ENCODE measurements around the gene FILIP1L. TPM values are rescaled to one million over a fixed set of nuclear protein-coding genes. Genes with fewer than 3 reads are reported as not detected.

Gene FILIP1L
- total RNA-seq, 4 donors from 2014 or later = 26.7 to 46.3 (median 30.8) TPM

DNA sequence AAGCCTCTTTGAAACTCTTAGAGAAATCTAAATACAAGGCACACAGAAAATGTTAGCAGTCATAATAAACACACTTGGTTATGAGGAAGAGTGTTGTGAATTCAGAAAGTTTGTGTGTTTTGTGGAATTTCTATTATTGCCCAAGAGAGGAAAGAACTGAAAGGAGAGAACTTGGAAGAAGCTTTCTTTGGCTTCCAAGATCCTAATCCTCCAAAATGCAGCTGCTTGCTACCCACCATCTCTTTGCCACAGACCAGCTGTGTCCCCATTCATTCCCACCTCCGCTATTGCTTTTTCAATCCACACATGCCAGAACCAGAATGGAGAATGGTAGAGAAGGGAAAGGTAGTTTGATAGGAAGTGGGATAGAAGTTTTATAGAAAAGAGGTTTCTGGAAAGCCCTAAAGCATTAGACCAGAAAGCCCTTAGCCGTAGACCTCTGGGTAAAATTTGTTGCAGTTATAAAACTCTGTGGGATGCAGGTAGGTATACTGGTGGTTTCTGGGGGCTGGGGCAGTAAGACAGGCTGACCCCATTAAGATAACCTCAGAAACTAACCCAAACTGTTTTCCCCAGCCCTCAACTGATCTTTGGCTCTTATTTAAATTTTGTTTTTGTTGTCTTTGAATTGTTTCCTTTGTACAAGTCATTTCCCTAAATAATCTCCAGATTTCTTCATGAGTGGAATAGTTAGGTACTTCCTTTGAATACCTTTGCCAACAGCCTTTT lies 108.5 kb downstream of the FILIP1L start:
- WGBS, 2 donors = 85 to 86% methylated on average over 2 of the region's 2 CpGs
- H3K4me1 ChIP-seq = peaks cover 0 to 28% (median 14%) of the 10 kb centered on the region in 4 donors
- no peaks in the 10 kb centered on the region for H3K9me3 ChIP-seq
- H3K27ac ChIP-seq = peak overlapping the region in 2 of 4 donors; percentile 33 to 54
- H3K4me3 ChIP-seq = no peak overlapping the region
- no peak for TF ChIP-seq EP300 (IDR thresholded peaks at IDR 0.05)
- TF ChIP-seq POLR2A (IDR thresholded peaks at IDR 0.05) = no peak
- no peak for TF ChIP-seq CTCF (IDR thresholded peaks at IDR 0.05)
- DNase-seq (ENCODE audit: low spot score in 2 of 2) = no peak
- H3K27me3 ChIP-seq = no peaks in the 10 kb centered on the region
- no peaks in the 10 kb centered on the region for H3K36me3 ChIP-seq

GRCh38 chr3:100004931-100005330 lies 109.4 kb downstream of the FILIP1L start:
- peaks cover 0 to 28% (median 14%) of the 10 kb centered on the region in 4 donors for H3K4me1 ChIP-seq
- no peak for TF ChIP-seq CTCF (IDR thresholded peaks at IDR 0.05)
- TF ChIP-seq EP300 (IDR thresholded peaks at IDR 0.05) = peak in 1 of 2 donors; percentile 14
- no peaks in the 10 kb centered on the region for H3K9me3 ChIP-seq
- no peak for DNase-seq (ENCODE audit: low spot score in 2 of 2)
- WGBS, 2 donors = 85 to 90% methylated on average over 1 of the region's 1 CpG
- H3K36me3 ChIP-seq = no peaks in the 10 kb centered on the region
- H3K4me3 ChIP-seq = no peak overlapping the region
- H3K27me3 ChIP-seq = no peaks in the 10 kb centered on the region
- no peak overlapping the region for H3K27ac ChIP-seq

DNA sequence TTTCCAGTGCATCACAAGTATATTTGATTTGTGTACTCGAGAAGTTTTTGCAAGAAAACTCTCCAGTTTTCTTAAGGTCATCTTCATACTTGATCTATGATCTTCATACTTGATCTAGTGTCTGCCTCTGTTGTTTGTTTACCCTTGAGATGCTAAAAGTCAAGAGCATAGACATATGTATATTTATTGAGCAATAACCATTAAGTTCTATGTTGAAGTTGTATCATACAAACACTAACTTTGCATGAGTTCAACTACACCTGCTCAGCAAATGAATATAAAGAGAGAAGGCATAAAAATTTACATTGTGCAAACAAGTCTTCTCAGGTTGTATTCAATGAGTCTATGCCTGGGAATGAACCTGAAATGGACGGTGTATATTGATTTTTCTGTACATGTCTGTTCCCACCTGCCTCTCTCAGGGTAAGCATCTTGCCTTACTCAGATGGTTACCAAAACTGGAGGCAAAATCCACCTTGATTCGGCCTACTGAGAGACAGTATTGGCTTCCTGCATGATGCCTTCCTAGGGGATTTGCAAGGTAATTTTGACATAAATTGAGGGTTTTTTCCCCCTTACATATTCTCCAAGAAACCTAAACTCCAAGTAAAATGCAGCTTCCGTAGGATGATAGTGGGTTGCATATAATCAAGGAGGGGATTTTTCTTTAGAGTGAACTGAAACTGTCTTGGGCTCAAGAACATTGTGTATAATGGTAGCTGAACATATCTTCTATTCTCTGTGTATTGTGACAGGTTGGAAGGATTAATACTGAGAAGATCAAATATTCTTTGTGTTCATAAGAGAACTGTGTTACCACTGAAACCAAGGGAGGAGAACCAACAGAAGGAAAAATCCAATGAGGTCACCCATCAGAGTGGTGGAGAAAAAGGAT lies 110.4 kb downstream of the FILIP1L start:
- 93 to 94% methylated on average over 4 of the region's 4 CpGs for WGBS, 2 donors
- peaks cover 0 to 28% (median 14%) of the 10 kb centered on the region in 4 donors for H3K4me1 ChIP-seq
- H3K36me3 ChIP-seq = no peaks in the 10 kb centered on the region
- no peaks in the 10 kb centered on the region for H3K27me3 ChIP-seq
- TF ChIP-seq EP300 (IDR thresholded peaks at IDR 0.05) (no peak), POLR2A (IDR thresholded peaks at IDR 0.05) (no peak), CTCF (IDR thresholded peaks at IDR 0.05) (no peak)
- no peak overlapping the region for H3K27ac ChIP-seq
- H3K4me3 ChIP-seq = no peak overlapping the region
- no peak for DNase-seq (ENCODE audit: low spot score in 2 of 2)
- H3K9me3 ChIP-seq = no peaks in the 10 kb centered on the region

DNA sequence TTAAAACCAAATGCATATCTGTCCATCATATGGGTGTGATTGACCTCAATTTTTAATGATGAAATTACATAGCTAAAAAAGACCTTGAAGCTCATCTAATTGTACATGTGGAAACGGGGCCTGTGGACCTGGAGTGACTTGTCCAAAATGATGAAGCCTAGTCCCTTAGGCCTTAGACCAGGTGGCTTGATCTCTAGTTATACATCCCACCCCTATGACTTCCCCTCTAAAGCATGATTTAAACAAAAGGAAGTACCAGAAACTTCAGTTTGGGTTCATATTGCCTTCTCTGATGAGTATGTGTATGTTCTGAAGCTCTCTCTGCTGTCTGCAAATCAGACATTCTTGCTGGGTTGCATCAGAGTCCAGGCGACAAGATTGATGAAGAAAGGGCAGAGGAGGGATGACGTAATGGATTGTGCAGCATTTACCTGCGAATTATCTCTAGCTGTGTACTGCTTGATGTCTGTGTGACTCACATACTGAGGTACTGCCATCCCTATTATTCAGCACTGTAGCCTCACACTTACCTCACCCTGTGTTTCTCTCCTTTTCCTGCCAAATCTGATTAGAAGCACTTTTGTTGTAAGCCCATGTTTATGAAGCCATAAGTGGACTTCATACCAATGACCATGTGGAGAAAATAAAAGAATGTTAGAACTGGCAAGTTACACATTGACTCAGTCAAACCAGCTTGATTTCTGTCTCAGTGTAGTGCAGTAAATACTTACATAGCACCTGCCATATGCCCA lies 111.5 kb downstream of the FILIP1L start:
- Histone ChIP-seq H3K4me3 (no peak overlapping the region), H3K27me3 (no peaks in the 10 kb centered on the region), H3K4me1 (peaks cover 0 to 23% (median 14%) of the 10 kb centered on the region in 4 donors), H3K9me3 (no peaks in the 10 kb centered on the region), H3K36me3 (no peaks in the 10 kb centered on the region), H3K27ac (no peak overlapping the region)
- no peak for DNase-seq (ENCODE audit: low spot score in 2 of 2)
- no peak for TF ChIP-seq EP300 (IDR thresholded peaks at IDR 0.05)
- TF ChIP-seq CTCF (IDR thresholded peaks at IDR 0.05) = no peak
- no peak for TF ChIP-seq POLR2A (IDR thresholded peaks at IDR 0.05)
- WGBS, 2 donors = 81 to 84% methylated on average over 4 of the region's 4 CpGs
